Gastrocnemius medialis (tissue), 4 donors: Measurements from ENCODE around the gene FLVCR1.

Source experiments
- POLR2A ChIP-seq, 2 donors: fragments of 450-650 bp; IDR thresholded peaks; one replicate each; pipeline ENCODE4 v1.6.1; 2017; ENCODE audit warnings: antibody characterized with exemption in 2 of 2, mild to moderate bottlenecking in 2 of 2, moderate library complexity in 2 of 2
- TF ChIP-seq, protein P1 (sequence below), 5 experiments: fragments of 450-650 bp in 3 of 5; fragments of 200-600 bp in 2 of 5; sonication (generic) in 2 of 5; IDR thresholded peaks in 4 of 5; conservative IDR thresholded peaks in 1 of 5; 1 replicate in 4 of 5; 2 replicates in 1 of 5; pipeline ENCODE4 v1.5.1; 2016 to 2019; ENCODE audit warnings: antibody characterized with exemption in 5 of 5, mild to moderate bottlenecking in 3 of 5, moderate library complexity in 3 of 5

DNA sequence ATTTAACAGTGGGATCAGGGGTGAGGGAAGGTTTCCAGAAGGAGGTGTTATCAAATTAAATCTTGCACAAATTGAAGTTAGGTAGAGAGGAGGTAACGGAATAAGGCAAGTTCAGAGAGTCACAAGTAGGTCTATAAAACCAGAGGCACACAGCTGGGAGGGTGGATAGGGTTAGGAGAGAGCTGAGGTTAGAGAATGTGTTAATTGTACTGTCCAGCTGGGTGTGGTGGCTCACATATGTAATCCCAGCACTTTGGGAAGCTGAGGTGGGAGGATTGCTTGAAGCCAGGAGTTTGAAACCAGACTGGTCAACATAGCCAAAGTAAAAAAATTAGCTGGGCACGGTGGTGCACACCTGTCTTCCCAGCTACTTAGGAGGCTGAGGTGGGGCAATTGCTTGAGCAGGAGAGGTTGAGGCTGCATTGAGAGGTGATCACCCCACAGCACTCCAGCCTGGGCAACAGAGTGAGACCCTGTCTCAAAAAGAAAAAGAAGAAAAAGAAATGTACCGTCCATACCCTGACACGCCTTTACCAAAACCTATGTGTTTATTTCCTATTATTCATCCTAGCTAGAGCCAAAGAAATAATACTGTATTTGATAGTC is 30.8 kb upstream of the FLVCR1 start:
- TF ChIP-seq, protein P1, sequence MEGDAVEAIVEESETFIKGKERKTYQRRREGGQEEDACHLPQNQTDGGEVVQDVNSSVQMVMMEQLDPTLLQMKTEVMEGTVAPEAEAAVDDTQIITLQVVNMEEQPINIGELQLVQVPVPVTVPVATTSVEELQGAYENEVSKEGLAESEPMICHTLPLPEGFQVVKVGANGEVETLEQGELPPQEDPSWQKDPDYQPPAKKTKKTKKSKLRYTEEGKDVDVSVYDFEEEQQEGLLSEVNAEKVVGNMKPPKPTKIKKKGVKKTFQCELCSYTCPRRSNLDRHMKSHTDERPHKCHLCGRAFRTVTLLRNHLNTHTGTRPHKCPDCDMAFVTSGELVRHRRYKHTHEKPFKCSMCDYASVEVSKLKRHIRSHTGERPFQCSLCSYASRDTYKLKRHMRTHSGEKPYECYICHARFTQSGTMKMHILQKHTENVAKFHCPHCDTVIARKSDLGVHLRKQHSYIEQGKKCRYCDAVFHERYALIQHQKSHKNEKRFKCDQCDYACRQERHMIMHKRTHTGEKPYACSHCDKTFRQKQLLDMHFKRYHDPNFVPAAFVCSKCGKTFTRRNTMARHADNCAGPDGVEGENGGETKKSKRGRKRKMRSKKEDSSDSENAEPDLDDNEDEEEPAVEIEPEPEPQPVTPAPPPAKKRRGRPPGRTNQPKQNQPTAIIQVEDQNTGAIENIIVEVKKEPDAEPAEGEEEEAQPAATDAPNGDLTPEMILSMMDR (IDR thresholded peaks at IDR 0.05 in 4 of 5, conservative IDR thresholded peaks at IDR 0.05 in 1 of 5): no peak
- no peak for TF ChIP-seq POLR2A (IDR thresholded peaks at IDR 0.05)
